HG02970 (cell line): Measurements from ENCODE around the gene MRPL9.
"Not testable (repeated sequence)": the region's sequence is repeated elsewhere in the genome, so short reads cannot be mapped to it uniquely, and the experiment has no call there.

ENCODE experiments used
- ATAC-seq: cut with Tn5 transposase; IDR thresholded peaks from one replicate; pipeline ENCODE4 v1.9.1; 2021; ENCODE audit warnings: mild to moderate bottlenecking, moderate library complexity, moderate number of reproducible peaks; ENCODE audit not compliant: unreplicated experiment, low FRiP score

The MRPL9 gene

DNA sequence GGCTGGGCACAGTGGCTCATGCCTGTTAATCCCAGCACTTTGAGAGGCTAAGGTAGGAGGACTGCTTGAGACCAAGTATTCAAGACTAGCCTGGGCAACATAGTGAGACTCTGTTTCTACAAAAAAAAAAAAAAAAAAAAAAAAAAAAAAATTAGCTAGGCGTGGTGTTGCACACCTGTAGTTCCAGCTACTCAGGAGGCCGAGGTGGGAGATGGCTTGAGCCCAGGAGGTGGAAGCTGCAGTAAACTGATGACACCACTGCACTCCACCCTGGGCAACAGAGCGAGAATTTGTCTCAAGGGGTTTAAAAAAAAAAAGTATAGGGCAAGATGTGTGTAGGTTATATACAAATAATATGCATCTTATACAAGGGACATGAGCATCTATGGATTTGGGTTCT, 24.4 kb upstream of the MRPL9 start:
- ATAC-seq: no peak

DNA sequence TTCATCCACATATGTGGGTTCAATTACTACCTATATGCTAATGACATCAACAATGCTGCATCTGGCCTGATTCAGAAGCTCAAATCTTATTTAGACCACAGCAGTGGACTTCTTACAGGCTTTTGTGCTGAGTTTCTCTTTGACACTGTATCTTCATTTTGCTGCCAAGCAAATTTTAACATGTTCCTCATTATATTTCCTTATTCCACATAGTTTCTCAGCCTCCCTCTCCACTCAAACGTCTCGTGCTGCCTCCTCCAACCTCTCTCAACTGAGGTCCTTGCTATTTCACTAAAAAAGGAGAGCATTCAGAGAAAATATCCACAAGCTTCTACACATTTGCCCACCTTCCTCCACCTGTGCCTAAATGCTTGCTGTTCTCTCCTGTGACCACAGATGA, 20.5 kb upstream of the MRPL9 start:
- ATAC-seq: no peak

DNA sequence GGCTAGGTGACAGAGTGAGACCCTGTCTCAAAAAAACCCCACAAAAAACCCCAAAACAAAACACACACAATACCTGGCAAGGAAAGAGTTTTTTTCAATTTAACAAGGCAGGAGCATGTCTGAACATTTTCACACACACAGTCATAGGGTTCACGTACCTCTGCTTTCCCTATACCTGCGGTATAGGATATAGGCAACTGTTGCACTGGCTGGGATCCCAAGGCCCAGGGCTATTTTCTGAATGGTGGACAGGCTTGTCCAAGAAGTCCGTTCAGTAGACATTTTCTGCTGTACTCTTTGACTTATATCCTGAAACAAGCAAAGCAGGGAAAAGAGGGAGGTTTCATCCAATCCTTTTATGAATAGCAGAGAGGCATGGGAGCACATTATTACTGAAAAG, 19.4 kb upstream of the MRPL9 start:
- no peak for ATAC-seq

DNA sequence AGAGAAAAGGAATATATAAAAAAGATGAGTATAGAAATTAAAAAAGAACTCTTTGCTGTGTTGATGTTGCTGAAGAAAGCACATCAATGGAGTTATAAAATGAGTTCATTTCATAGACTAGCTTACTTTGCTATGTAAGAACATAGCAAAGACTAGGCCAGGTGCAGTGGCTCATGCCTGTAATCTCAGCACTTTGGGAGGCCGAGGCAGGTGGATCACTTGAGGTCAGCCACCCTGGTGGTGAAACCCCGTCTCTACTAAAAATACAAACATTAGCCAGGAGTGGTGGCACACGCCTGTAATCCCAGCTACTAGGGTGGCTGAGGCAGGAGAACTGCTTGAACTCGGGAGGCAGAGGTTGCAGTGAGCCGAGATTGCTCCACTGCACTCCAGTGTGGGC, 18.7 kb upstream of the MRPL9 start:
- ATAC-seq: not testable (repeated sequence)

DNA sequence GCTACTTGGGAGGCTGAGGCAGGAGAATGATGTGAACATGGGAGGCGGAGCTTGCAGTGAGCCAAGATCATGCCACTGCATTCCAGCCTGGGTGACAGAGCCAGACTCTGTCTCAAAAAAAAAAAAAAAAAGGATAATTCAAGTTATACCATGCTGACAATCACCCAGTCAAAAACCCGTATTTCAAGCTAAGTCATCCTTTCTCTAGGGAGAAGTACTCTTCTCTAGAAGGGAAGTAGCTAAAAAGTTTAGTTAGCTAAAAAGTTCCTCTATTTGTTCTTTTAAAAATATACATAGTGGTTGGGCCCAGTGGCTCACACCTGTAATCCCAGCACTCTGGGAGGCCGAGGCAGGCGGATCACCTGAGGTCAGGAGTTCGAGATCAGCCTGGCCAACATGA, 17.4 kb upstream of the MRPL9 start:
- ATAC-seq: not testable (repeated sequence)

DNA sequence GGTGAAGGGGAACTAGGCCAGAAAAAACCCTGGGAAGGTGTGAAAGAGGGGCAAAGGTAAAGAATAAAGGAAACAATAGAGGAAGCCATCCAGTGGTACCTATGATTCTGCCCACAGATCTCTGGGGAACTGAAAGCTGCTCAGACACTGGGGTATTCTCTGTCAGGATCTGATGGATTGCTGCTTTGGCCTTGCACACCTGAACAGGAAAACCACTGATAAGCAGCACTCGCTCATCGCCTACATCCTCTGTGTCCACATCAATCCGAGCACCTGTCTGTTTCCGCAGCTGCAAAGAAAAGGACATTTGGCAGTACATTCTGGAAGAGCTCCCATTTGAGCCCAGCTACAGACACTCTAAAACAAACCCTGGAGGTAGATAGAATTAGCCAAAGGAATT, 16.6 kb upstream of the MRPL9 start:
- no peak for ATAC-seq

DNA sequence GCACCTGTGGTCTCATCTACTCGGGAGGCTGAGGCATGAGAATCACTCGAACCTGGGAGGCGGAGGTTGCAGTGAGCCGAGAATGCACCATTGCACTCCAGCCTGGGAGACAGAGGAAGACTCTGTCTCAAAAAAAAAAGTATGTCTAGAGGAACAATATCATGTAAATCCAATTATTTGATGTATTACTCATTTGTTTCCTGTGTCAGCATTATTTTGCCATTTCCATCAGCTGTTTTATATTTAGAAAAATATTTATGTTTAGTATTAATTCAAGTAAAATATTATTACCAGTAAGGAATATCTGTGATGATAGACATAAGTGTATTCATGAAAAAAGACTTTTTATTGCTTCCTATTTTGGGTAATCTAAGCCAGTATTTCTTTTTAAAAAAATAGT, 14.0 kb upstream of the MRPL9 start:
- ATAC-seq: no peak

DNA sequence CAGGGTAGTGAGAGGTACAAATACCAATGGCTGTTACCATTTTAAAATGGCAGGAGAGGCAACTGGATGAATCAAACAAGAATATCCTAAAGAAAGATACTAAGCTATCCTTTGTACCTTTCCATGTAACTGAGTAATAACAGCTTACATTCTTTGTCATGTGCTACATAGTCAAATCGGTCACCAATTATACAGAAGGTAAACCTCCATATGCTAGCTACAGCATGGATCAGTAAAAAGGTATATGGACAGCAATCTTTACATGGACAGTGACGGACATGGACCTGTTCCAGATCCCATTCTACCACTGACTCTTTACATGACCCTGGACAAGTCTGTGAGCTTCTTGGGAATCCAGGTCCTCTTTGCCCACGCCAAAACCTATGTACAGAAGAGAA, 13.4 kb upstream of the MRPL9 start:
- no peak for ATAC-seq

DNA sequence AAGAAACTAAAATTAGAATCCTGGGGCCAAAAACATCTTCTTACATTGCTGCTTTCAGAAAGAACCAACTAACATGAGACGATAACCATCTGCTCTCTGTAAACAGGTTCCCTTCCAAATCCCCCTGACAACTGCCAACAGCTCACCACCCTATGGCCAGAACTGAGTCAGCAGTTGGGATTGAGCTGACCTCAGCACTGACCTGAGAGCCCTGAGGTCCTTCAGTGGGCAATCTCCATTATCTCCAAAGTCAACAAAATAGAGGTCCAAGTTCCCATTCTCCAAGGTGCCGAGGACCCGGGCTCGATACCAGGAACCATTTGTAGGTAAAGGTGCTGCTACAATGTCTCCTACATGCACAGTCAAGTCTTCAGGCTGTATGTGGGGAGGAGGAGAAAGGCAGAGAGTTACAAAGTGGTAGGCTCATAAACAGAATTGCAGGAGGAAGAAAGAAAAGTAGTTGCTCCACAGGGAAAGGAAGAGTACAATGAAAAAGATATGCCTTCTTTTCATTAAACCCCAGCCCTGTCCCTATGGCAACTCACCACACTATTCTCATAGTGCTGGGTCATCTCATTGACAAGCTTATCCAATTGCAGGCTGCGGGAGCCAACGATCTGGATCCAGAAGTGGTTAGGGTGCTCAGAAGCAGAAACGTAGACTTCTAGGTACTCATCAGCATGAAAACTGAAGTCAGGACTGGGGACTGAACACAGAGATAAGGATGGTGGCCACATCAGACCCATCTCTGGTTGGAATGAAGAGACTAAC, 12.8 kb upstream of the MRPL9 start:
- no peak for ATAC-seq

DNA sequence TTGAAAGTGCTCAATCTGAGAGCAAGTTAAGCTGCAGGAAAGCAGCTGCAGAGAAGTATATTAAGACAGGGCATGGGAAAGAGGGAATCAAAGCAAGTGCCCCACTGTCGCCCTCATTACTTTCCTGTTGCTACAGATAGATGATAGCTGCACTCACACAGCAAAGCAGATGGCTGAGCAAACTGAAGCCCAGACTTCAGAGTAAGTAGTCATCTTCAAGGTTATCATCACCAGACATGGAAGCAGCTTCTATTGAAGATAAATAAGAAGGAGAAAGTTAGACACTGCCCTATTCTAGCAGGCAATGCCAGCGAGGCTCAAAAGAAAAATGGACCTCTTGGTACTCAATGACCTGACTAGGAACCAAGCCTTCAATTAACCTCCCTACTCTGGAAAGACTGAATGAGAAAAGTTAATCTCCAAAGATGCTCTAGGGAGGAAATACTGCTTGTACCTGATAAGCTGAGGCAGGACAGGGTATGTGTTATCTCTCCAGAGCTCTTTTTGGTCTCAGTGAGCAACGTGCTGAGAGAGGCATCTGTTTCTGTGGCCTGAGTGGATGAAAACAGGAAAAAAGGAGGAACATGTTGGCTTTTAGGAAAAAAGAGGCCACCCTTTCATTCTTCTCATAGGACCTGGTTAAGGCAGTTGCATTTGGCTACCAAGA, 11.1 kb upstream of the MRPL9 start:
- no peak for ATAC-seq

DNA sequence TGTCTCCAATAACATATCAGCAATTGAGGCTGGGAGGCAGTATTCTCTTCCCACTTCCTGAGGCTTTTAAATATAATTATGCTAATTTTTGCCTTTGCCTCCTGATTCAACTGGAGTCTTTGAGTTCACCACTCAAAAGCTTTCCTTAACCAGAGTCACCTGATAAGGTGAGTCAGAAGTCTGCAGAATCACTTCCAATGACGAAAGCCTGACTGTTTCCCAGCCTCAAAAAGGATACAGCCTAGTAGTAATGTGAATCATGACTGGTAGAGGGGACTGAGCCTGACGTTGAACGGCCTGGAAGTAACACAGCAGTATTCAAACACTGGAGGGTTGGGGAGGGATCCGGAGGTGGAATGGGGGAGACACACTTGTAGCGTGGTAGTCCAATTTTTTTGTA, 10.4 kb upstream of the MRPL9 start:
- ATAC-seq: no peak

DNA sequence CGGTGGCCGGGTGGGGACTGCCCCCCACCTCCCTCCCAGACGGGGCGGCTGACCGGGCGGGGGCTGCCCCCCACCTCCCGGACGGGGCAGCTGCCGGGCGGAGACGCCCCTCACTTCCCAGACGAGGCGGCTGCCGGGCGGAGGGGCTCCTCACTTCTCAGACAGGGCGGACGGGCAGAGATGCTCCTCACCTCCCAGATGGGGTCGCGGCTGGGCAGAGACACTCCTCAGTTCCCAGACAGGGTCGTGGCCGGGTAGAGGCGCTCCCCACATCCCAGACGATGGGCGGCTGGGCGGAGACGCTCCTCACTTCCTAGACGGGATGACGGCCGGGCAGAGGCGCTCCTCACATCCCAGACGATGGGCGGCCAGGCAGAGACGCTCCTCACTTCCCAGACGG, 6.0 kb upstream of the MRPL9 start:
- ATAC-seq: not testable (repeated sequence)

DNA sequence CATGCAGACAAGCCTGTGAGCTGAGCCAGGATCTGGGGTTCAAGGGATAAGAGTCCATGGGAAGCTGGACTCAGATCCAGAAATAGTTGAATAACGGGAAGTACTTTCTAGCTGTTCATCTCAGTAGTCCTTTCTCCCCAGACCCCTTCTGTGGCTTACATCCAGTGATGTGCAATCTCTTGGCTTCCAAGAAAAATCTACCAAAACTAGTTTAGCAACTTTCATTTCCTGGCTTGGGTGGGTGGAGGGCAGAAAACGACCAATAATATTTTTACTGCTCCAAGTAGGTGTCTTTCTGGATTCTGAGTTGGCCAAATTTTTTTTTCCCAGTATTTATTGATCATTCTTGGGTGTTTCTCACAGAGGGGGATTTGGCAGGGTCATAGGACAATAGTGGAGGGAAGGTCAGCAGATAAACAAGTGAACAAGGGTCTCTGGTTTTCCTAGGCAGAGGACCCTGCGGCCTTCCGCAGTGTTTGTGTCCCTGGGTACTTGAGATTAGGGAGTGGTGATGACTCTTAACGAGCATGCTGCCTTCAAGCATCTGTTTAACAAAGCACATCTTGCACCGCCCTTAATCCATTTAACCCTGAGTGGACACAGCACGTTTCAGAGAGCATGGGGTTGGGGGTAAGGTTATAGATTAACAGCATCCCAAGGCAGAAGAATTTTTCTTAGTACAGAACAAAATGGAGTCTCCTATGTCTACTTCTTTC, 5.2 kb upstream of the MRPL9 start:
- not testable (repeated sequence) for ATAC-seq

DNA sequence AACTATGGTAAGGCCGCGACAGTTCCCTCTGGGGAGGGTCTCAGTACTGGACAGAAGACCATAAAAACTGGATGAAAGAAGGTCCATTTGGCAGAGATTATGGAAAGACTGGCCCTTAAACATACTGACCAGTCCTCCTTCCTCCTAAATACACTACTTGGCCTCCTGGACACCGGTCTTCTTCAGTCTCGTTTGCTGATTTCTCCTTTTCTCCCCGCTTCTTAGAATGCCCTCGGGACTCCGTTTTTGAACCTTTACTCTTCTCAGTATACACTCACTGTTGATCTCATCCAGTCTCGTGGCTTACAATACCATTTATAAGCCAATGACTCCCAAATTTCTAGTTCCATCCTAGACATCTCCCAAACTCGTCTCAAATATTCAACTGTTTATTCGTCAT, 694 bp upstream of the MRPL9 start:
- ATAC-seq: no peak

DNA sequence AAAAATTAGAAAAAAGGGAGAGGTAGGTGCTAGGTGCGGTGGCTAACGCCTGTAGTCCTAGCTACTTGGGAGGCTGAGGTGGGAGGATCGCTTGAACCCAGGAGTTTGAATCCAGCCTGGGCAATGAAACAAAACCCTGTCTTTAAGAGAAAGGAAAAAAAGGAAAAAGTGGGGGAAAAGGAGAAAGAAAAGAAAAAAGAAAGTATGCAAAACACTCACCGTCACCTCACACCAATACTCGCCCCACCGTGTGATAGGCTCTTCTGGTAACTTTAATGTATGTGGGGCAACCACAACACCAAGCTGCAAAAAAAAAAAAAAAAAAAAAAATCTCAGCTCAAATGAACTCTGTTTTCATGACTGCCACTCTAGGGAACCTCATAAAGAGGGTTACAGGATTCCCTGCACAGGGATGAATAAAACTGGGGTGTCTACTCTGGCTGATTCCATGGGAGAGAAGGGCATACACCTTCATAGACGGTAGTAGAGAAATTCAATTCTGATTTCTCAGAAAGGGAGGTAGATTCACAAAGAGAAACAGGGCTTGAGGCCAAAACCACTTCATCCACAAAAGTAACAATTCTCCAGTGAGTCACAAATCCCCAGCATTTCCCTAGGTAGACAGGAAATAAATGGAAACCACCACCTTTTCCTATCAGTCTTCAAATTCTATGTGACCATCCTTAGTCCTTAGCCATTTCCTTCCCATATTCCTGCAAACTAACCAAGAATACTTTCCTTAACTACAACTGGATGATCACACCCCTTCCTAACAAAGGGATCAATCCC, 2.5 kb downstream of the MRPL9 start:
- ATAC-seq: no peak

DNA sequence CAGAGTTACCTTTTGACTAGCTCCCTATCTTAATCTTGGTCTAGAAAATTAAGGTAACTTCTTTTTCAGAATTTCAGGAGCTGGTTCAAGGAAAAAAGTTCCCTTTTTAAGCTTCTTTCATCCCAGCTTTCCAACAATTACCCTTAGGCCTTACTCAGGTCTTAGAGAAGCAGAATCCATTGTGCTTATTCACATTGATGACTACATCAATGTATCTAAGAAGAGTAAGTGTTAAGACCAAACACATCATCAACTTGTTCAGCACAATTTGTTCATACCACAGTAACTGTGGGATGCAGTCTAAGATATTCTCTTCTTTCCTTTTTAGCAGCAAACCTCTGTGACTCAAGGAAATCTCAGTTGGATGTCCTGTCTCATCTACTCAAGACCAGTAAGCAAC, 4.1 kb downstream of the MRPL9 start:
- ATAC-seq: no peak

DNA sequence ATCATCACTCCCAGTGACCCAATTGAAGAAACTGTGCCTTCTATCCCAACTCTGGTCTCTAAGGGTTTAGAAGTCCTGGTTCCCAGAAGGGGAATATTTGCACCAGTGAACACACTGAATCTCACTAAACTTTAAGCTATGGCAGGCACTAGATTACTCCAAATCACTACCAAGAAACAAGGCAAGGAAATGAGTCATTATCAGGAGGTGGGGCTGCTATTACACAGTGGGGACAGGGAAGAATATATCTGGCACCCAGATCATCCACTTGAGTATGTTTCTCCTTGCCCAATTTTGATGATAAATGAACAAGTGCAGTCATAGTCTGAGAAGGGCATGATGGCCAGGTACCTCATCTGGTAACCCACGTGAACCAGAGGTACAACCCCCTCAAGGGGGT, 7.0 kb downstream of the MRPL9 start:
- ATAC-seq: no peak

DNA sequence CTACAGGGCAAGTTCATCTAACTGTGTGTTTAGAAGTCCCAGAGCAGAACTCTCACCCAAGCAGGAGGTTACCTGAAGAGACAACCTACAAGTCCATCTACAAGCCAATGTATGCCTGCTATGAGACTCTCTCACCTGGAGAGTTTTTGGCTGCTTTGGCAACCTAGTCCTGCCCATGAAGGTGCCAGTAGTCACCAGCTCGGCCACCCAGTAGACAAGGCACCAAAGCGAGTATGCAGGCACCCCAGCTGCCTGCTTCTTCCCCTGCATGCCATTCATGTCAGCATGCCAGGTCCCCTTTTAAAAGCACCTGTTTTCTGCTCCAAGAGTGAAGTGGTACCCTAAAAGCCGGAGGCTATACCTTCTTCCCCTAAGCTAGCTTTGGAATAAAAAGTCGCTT, 21.8 kb downstream of the MRPL9 start:
- ATAC-seq: no peak

DNA sequence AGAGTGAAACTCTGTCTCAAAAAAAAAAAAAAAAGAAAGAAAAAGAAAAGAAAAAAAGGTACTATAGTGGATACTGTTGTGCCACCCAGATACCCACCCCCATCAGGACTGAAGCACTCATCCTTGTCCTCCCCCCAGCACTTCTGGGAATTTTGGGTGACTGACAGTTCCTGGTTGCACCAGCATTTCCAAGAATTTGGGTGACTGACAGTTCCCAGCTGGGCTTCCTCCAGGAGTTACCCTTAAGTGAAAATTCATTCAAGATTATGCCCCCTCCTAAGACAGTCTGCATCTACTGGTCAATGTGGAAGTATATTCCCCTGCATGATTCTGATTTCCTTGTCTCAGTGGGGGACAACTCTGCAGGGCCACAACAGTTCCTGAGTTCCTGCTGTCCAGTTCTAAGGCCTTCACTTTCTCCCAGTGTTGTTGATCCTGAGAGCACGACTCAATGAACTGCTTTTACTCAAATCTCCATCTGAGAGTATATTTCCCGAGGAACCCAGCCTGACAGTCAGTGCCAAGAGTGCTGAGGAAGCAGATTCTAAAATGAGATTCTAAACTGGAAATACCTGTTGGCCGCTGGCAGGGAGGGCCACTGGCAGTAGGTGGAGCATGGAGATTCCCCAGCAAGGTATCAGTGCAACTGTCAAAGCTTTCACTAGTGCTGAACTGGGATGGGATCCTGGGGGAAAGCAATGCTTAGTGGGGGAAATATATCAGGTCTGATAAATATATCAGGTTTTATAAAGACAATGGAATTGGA, 23.5 kb downstream of the MRPL9 start:
- no peak for ATAC-seq

DNA sequence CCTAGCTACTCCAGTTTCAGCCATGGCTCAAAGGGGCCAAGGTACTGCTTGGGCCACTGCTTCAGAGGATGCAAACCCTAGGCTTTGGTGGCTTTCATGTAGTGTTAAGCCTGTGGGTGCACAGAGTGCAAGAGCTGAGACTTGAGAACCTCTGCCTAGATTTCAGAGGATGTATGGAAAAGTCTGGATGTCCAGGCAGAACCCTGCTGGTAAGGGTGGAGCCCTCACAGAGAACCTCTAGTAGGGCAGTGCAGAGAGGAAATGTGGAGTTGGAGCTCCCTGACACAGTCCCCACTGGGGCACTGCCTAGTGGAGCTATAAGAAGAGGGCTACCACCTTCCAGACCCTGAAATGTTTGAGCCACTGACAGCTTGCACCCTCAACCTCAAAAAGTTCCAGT, 25.8 kb downstream of the MRPL9 start:
- ATAC-seq: no peak
